HEK293 (cell line): Measurements from ENCODE around the gene PIM2.

Experiments
- CTCF ChIA-PET: fragments of 350-600 bp; formaldehyde crosslinking; extraction: SDS; loops from one replicate; lab custom pipeline; 2021; ENCODE audit warnings: antibody characterized with exemption; lab: Yijun Ruan, JAX
- POLR2A ChIA-PET: fragments of 300-600 bp; formaldehyde crosslinking; extraction: SDS; loops from one replicate; lab custom pipeline; 2020; ENCODE audit warnings: antibody characterized with exemption, inconsistent platforms; lab: Yijun Ruan, JAX
- H3K27ac ChIP-seq: fragments of 200-500 bp; sonication (Bioruptor generic); 2 replicates; pipeline ENCODE4 v1.5.1; 2014; ENCODE audit warnings: low read depth, low read length, control low read depth, inconsistent platforms; ENCODE audit errors: extremely low read depth
- H3K36me3 ChIP-seq, 2 experiments: fragments of 200-500 bp in 1 of 2; sonication (Bioruptor generic) in 1 of 2; 1 replicate in 1 of 2; 2 replicates in 1 of 2; pipeline ENCODE4 v1.5.1; 2014 to 2017; ENCODE audit warnings: inconsistent platforms in 2 of 2, low read length in 2 of 2; ENCODE audit not compliant: control insufficient read depth in 2 of 2, insufficient read depth in 1 of 2
- H3K4me1 ChIP-seq: fragments of 200-500 bp; sonication (Bioruptor generic); 2 replicates; pipeline ENCODE4 v1.5.1; 2014; ENCODE audit warnings: mild to moderate bottlenecking, low read length, inconsistent platforms; ENCODE audit not compliant: control insufficient read depth, insufficient read depth
- H3K4me3 ChIP-seq: 2 replicates; pipeline ENCODE4 v1.5.1; 2011; ENCODE audit warnings: low read depth, mild to moderate bottlenecking, control low read depth, low read length, moderate library complexity
- H3K9me3 ChIP-seq: fragments of 200-500 bp; sonication (Bioruptor generic); 2 replicates; pipeline ENCODE4 v1.5.1; 2014; ENCODE audit warnings: low read depth, low read length, inconsistent platforms; ENCODE audit not compliant: control insufficient read depth, insufficient read depth
- ATF2 ChIP-seq: fragments of 450-650 bp; formaldehyde crosslinking; IDR thresholded peaks from 2 replicates; pipeline ENCODE4 v1.5.1; 2016; ENCODE audit warnings: missing biosample characterization, missing genetic modification characterization, low read depth
- HOXD13 ChIP-seq: sonication (generic); formaldehyde crosslinking; IDR thresholded peaks from 2 replicates; pipeline ENCODE4 v1.8.0; 2022; ENCODE audit warnings: missing genetic modification reagents, borderline replicate concordance
- IKZF3 ChIP-seq: fragments of 450-650 bp; IDR thresholded peaks from 2 replicates; pipeline ENCODE4 v1.5.0; 2018; ENCODE audit warnings: missing biosample characterization, mild to moderate bottlenecking, missing genetic modification characterization, moderate library complexity
- KLF8 ChIP-seq: fragments of 450-650 bp; formaldehyde crosslinking; IDR thresholded peaks from 2 replicates; pipeline ENCODE4 v1.5.1; 2016; ENCODE audit warnings: missing biosample characterization, missing genetic modification characterization
- OSR2 ChIP-seq: fragments of 450-650 bp; formaldehyde crosslinking; IDR thresholded peaks from 2 replicates; pipeline ENCODE4 v1.5.1; 2016; ENCODE audit warnings: missing biosample characterization, missing genetic modification characterization
- PRDM6 ChIP-seq: fragments of 450-650 bp; formaldehyde crosslinking; IDR thresholded peaks from 2 replicates; pipeline ENCODE4 v1.5.1; 2017; ENCODE audit warnings: missing biosample characterization, missing genetic modification characterization
- SCRT1 ChIP-seq: fragments of 450-650 bp; formaldehyde crosslinking; IDR thresholded peaks from 2 replicates; pipeline ENCODE4 v1.5.1; 2016; ENCODE audit warnings: missing biosample characterization, missing genetic modification characterization, borderline replicate concordance
- SP2 ChIP-seq: fragments of 450-650 bp; formaldehyde crosslinking; IDR thresholded peaks from 2 replicates; pipeline ENCODE4 v1.5.1; 2016; ENCODE audit warnings: missing biosample characterization, missing genetic modification characterization
- WT1 ChIP-seq: fragments of 450-650 bp; formaldehyde crosslinking; IDR thresholded peaks from 2 replicates; pipeline ENCODE4 v1.5.1; 2016; ENCODE audit warnings: missing biosample characterization, missing genetic modification characterization
- ZEB2 ChIP-seq: fragments of 450-650 bp; formaldehyde crosslinking; IDR thresholded peaks from 2 replicates; pipeline ENCODE4 v1.5.1; 2016; ENCODE audit warnings: missing biosample characterization, missing genetic modification characterization
- ZFP3 ChIP-seq: fragments of 450-650 bp; formaldehyde crosslinking; IDR thresholded peaks from 2 replicates; pipeline ENCODE4 v1.5.1; 2016; ENCODE audit warnings: low read depth, missing biosample characterization, missing genetic modification characterization
- ZNF10 ChIP-seq: fragments of 450-650 bp; formaldehyde crosslinking; IDR thresholded peaks from 2 replicates; pipeline ENCODE4 v1.5.1; 2017; ENCODE audit warnings: missing biosample characterization, missing genetic modification characterization
- ZNF146 ChIP-seq: fragments of 450-650 bp; formaldehyde crosslinking; IDR thresholded peaks from 2 replicates; pipeline ENCODE4 v1.5.1; 2016; ENCODE audit warnings: missing biosample characterization, missing genetic modification characterization
- ZNF274 ChIP-seq, 2 experiments: fragments of 200-500 bp in 1 of 2; fragments of 450-650 bp in 1 of 2; sonication (Bioruptor generic) in 1 of 2; formaldehyde crosslinking in 1 of 2; IDR thresholded peaks; 2 replicates each; pipeline versions ENCODE4 v1.5.1 to v1.6.1; 2014 to 2016; ENCODE audit warnings: borderline replicate concordance in 1 of 2, inconsistent platforms in 1 of 2, low read length in 1 of 2, missing biosample characterization in 1 of 2, missing genetic modification characterization in 1 of 2
- ZNF423 ChIP-seq: fragments of 450-650 bp; formaldehyde crosslinking; IDR thresholded peaks from 2 replicates; pipeline ENCODE4 v1.5.1; 2016; ENCODE audit warnings: missing biosample characterization, missing genetic modification characterization
- ZNF449 ChIP-seq: fragments of 450-650 bp; formaldehyde crosslinking; IDR thresholded peaks from 2 replicates; pipeline ENCODE4 v1.5.1; 2017; ENCODE audit warnings: missing biosample characterization, mild to moderate bottlenecking, missing genetic modification characterization, moderate library complexity
- ZNF555 ChIP-seq: fragments of 450-650 bp; formaldehyde crosslinking; conservative IDR thresholded peaks from 2 replicates; pipeline ENCODE4 v1.5.1; 2017; ENCODE audit warnings: missing biosample characterization, mild to moderate bottlenecking, missing genetic modification characterization, inconsistent platforms
- ZNF600 ChIP-seq: fragments of 450-650 bp; formaldehyde crosslinking; IDR thresholded peaks from 2 replicates; pipeline ENCODE4 v1.5.1; 2016; ENCODE audit warnings: missing biosample characterization, missing genetic modification characterization
- ZNF621 ChIP-seq: fragments of 450-650 bp; formaldehyde crosslinking; IDR thresholded peaks from 2 replicates; pipeline ENCODE4 v1.5.1; 2017; ENCODE audit warnings: missing biosample characterization, missing genetic modification characterization
- ZNF660 ChIP-seq: fragments of 450-650 bp; IDR thresholded peaks from 2 replicates; pipeline ENCODE4 v1.5.1; 2018; ENCODE audit warnings: missing biosample characterization, mild to moderate bottlenecking, missing genetic modification characterization
- TF ChIP-seq, protein P1 (sequence below): IDR thresholded peaks from 2 replicates; pipeline ENCODE4 v1.6.1; 2011; ENCODE audit warnings: mild to moderate bottlenecking, low read depth, low read length, borderline replicate concordance
- TF ChIP-seq, protein P2 (sequence below): fragments of 450-650 bp; formaldehyde crosslinking; IDR thresholded peaks from 2 replicates; pipeline ENCODE4 v1.5.1; 2016; ENCODE audit warnings: missing biosample characterization, missing genetic modification characterization, borderline replicate concordance

Gene PIM2

GRCh38 chrX:48902135-48902534, 16.7 kb downstream of the PIM2 start:
- Histone ChIP-seq H3K9me3 (no peaks in the 10 kb centered on the region), H3K4me3 (no peak overlapping the region), H3K27ac (no peak overlapping the region), H3K36me3 (peaks cover 19 to 71% of the 10 kb centered on the region in 2 experiments; a peak in 2 of 3 replicates), H3K4me1 (no peaks in the 10 kb centered on the region)
- TF ChIP-seq, protein P1, sequence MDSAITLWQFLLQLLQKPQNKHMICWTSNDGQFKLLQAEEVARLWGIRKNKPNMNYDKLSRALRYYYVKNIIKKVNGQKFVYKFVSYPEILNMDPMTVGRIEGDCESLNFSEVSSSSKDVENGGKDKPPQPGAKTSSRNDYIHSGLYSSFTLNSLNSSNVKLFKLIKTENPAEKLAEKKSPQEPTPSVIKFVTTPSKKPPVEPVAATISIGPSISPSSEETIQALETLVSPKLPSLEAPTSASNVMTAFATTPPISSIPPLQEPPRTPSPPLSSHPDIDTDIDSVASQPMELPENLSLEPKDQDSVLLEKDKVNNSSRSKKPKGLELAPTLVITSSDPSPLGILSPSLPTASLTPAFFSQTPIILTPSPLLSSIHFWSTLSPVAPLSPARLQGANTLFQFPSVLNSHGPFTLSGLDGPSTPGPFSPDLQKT = no peak
- TF ChIP-seq HOXD13 (CRISPR knock-in tag) = no peak
- TF ChIP-seq ATF2 (tag by site-specific recombination) = no peak
- TF ChIP-seq ZNF274 (IDR thresholded peaks at IDR 0.05; ENCODE audit: low read length) = no peak
- no peak for TF ChIP-seq ZNF274 (tag by site-specific recombination; IDR thresholded peaks at IDR 0.05; ENCODE audit: borderline replicate concordance)
- no peak for TF ChIP-seq ZNF660
- TF ChIP-seq, protein P2, sequence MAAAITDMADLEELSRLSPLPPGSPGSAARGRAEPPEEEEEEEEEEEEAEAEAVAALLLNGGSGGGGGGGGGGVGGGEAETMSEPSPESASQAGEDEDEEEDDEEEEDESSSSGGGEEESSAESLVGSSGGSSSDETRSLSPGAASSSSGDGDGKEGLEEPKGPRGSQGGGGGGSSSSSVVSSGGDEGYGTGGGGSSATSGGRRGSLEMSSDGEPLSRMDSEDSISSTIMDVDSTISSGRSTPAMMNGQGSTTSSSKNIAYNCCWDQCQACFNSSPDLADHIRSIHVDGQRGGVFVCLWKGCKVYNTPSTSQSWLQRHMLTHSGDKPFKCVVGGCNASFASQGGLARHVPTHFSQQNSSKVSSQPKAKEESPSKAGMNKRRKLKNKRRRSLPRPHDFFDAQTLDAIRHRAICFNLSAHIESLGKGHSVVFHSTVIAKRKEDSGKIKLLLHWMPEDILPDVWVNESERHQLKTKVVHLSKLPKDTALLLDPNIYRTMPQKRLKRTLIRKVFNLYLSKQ (tag by site-specific recombination) = no peak
- no peak for TF ChIP-seq ZFP3 (tag by site-specific recombination)
- TF ChIP-seq SCRT1 (tag by site-specific recombination) = no peak
- TF ChIP-seq IKZF3 = no peak
- TF ChIP-seq ZNF423 (tag by site-specific recombination) = no peak
- no peak for TF ChIP-seq KLF8 (tag by site-specific recombination)
- no peak for TF ChIP-seq ZNF10 (tag by site-specific recombination)
- no peak for TF ChIP-seq WT1 (tag by site-specific recombination)
- ChIA-PET CTCF (no interaction called here), POLR2A (interaction anchor here (0.6 to 2.8 kb wide), 3 partner anchors 10 to 149 kb away, joined by 3 to 10 read pairs (median 8); partner anchors contain the start of gene SLC35A2)

- POLR2A ChIA-PET = interaction anchor here (1.8 kb wide), 1 partner anchor 11 kb away, joined by 6 read pairs; the partner anchor contains the start of gene SLC35A2
- H3K27ac ChIP-seq = no peak overlapping the region
- H3K4me3 ChIP-seq = no peak overlapping the region
- H3K36me3 ChIP-seq = peaks cover 19 to 64% of the 10 kb centered on the region in 2 experiments; a peak in 2 of 3 replicates
- H3K9me3 ChIP-seq = no peaks in the 10 kb centered on the region
- CTCF ChIA-PET = interaction anchor here (0.6 kb wide), 1 partner anchor 16 kb away, joined by 3 read pairs; no protein-coding TSS in a partner anchor
- TF ChIP-seq ZNF146 (tag by site-specific recombination) = no peak
- no peaks in the 10 kb centered on the region for H3K4me1 ChIP-seq
These were observed 17.8 kb downstream of the PIM2 start for GRCh38 chrX:48901069-48901468.

DNA sequence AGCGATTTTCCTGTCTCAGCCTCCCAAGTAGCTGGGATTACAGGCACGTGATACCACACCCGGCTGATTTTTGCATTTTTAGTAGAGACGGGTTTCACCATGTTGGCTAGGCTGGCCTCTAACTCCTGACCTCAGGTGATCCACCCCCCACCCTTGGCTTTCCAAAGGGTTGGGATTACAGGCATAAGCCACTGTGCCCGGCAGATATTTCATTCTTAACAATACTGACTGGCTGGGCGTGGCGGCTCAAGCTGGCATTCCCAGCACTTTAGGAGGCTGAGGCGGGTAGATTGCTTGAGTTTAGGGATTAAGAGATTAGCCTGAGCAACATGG, 19.8 kb downstream of the PIM2 start:
- POLR2A ChIA-PET = interaction anchor here (2.2 to 3.2 kb wide), 3 partner anchors 12 to 97 kb away, joined by 11 to 21 read pairs (median 11); partner anchors contain the start of genes HDAC6 and SLC35A2
- H3K36me3 ChIP-seq = peaks cover 24 to 59% of the 10 kb centered on the region in 2 experiments
- no peak overlapping the region for H3K4me3 ChIP-seq
- TF ChIP-seq ZNF449 (tag by site-specific recombination) (no peak), PRDM6 (tag by site-specific recombination) (no peak), ZEB2 (tag by site-specific recombination) (no peak), SP2 (no peak), ZNF600 (tag by site-specific recombination) (no peak), ZNF621 (tag by site-specific recombination) (no peak), OSR2 (no peak), ZNF555 (tag by site-specific recombination) (no peak)

More for the DNA sequence above, 19.8 kb downstream of the PIM2 start:
- CTCF ChIA-PET = no interaction called here
- Histone ChIP-seq H3K27ac (no peak overlapping the region), H3K9me3 (no peaks in the 10 kb centered on the region), H3K4me1 (no peaks in the 10 kb centered on the region)
